Natural killer cell treated with Interleukin-12 subunit alpha and Interleukin-12 subunit beta and Interleukin-15 and Interleukin-18, amount 100 ng/mL, for 72 hours (primary cell): Measurements from ENCODE around the gene ICAM1. TPM values are rescaled to one million over a fixed set of nuclear protein-coding genes. Genes with fewer than 3 reads are reported as not detected.

Experiments
- ATAC-seq, 2 donors: fragments of 150-1000 bp; cut with Tn5 transposase in 1 of 2; sonication (Bioruptor Pico), chemical (Tn5 transposase) in 1 of 2; 2 replicates each; pipeline ENCODE4 v1.10.0; 2021
- DNase-seq: peaks from one replicate; pipeline ENCODE4 v3.0.0; 2022; ENCODE audit warnings: low spot score
- H3K27ac Mint-ChIP-seq, 2 donors: 1 replicate in 1 of 2; 2 replicates in 1 of 2; pipeline ENCODE4 v1.8.0; 2022; ENCODE audit warnings: mixed read lengths in 2 of 2, mild to moderate bottlenecking in 1 of 2, moderate library complexity in 1 of 2
- H3K27me3 Mint-ChIP-seq, 2 donors: 1 replicate in 1 of 2; 2 replicates in 1 of 2; pipeline ENCODE4 v1.8.0; 2022; ENCODE audit warnings: mixed read lengths in 2 of 2
- H3K36me3 Mint-ChIP-seq: one replicate; pipeline ENCODE4 v1.8.0; 2022; ENCODE audit warnings: mixed read lengths
- H3K4me1 Mint-ChIP-seq, 2 donors: 1 replicate in 1 of 2; 2 replicates in 1 of 2; pipeline ENCODE4 v1.8.0; 2022; ENCODE audit warnings: low read depth in 2 of 2, mixed read lengths in 2 of 2, mild to moderate bottlenecking in 1 of 2
- H3K4me3 Mint-ChIP-seq: one replicate; pipeline ENCODE4 v1.8.0; 2022; ENCODE audit warnings: mixed read lengths
- H3K9me3 Mint-ChIP-seq: 2 replicates; pipeline ENCODE4 v1.8.0; 2022; ENCODE audit warnings: mixed read lengths
- total RNA-seq, 2 donors: library from RNA; stranded (reverse); gene quantifications; one replicate each; pipeline ENCODE4 v1.2.3, GENCODE V29; 2022

ICAM1 gene
- total RNA-seq, 2 donors from 2014 or later, result 106 to 264 TPM

GRCh38 chr19:10321874-10322835, 51.2 kb downstream of the ICAM1 start:
- Mint-ChIP-seq H3K27me3 (no peaks in the 10 kb centered on the region), H3K4me3 (no peak overlapping the region), H3K27ac (no peak overlapping the region), H3K36me3 (peaks cover 12% of the 10 kb centered on the region), H3K9me3 (no peaks in the 10 kb centered on the region), H3K4me1 (peaks cover 0 to 2% of the 10 kb centered on the region in 2 donors)
- ATAC-seq (no peak), DNase-seq (no peak)

- Mint-ChIP-seq H3K36me3 (peaks cover 6% of the 10 kb centered on the region), H3K4me3 (no peak overlapping the region), H3K27ac (no peak overlapping the region), H3K27me3 (no peaks in the 10 kb centered on the region), H3K9me3 (no peaks in the 10 kb centered on the region), H3K4me1 (peaks cover 0 to 2% of the 10 kb centered on the region in 2 donors)
- DNase-seq (no peak), ATAC-seq (no peak)
These were observed 54.8 kb downstream of the ICAM1 start for GRCh38 chr19:10325732-10326131.

GRCh38 chr19:10327793-10328192, 56.9 kb downstream of the ICAM1 start:
- Mint-ChIP-seq H3K27ac (no peak overlapping the region), H3K4me1 (peaks cover 6% of the 10 kb centered on the region in 2 donors), H3K36me3 (no peaks in the 10 kb centered on the region), H3K27me3 (no peaks in the 10 kb centered on the region), H3K4me3 (no peak overlapping the region), H3K9me3 (no peaks in the 10 kb centered on the region)
- ATAC-seq (no peak), DNase-seq (peak; percentile 12)

DNA sequence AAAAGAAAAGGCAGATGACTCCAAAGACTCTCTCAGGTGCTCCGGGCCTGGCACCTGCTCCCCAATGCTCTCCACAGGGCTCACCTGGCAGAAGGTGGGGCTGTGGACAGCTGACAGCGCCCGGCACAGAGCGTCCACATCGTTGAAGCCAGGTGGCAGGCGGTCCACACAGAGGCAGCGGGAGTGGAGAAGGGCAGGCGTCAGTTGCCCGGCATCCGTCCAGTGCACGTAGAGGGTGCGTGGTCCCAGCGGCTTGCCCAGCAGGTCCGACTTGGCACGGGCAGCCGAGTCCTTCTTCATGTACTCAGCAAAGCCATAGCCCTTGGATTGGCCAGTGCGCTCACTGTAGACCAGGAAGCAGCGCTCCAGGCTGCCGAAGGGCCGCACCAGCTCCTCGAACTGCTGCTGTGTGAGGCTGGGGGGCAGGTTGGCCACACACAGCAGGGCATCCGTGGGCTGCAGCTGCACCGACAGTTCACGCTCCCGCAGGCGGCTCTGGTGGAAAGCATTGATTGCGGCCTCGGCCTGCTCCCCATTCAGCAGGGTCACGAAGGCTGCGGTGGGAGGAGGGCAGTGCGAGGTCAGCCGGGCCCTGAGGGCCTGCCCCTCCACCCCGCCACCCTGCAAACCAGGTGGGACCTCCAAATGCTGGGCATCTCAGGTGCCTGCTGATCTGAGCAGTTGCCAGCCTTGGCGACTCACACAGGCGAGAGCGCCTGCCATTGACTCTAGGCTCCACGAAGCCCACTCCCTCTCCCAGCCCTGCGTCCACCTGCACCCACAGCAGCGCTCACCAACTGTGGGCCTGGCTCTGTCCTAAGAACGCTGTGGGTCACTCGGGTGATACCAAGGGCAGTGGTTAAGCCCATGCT, 57.9 kb downstream of the ICAM1 start:
- H3K27me3 Mint-ChIP-seq, result no peaks in the 10 kb centered on the region
- no peaks in the 10 kb centered on the region for H3K9me3 Mint-ChIP-seq
- H3K4me3 Mint-ChIP-seq, result no peak overlapping the region
- no peak overlapping the region for H3K27ac Mint-ChIP-seq
- H3K4me1 Mint-ChIP-seq, result peaks cover 11 to 15% of the 10 kb centered on the region in 2 donors
- DNase-seq (peak; percentile 58), ATAC-seq (no peak)
- H3K36me3 Mint-ChIP-seq, result no peaks in the 10 kb centered on the region

GRCh38 chr19:10329555-10329954, 58.6 kb downstream of the ICAM1 start:
- ATAC-seq, result no peak
- no peak overlapping the region for H3K4me3 Mint-ChIP-seq
- H3K27ac Mint-ChIP-seq, result no peak overlapping the region
- H3K27me3 Mint-ChIP-seq, result no peaks in the 10 kb centered on the region
- peaks cover 17 to 18% of the 10 kb centered on the region in 2 donors for H3K4me1 Mint-ChIP-seq
- H3K36me3 Mint-ChIP-seq, result no peaks in the 10 kb centered on the region
- peak; percentile 5 for DNase-seq
- no peaks in the 10 kb centered on the region for H3K9me3 Mint-ChIP-seq

GRCh38 chr19:10332158-10332964, 61.4 kb downstream of the ICAM1 start:
- DNase-seq, result peak; percentile 39
- H3K4me3 Mint-ChIP-seq, result peak overlapping the region; percentile 96
- peak in 1 of 2 donors; percentile 2 for ATAC-seq
- peak overlapping the region; percentile 93 to 95 for H3K27ac Mint-ChIP-seq
- no peaks in the 10 kb centered on the region for H3K9me3 Mint-ChIP-seq
- H3K36me3 Mint-ChIP-seq, result no peaks in the 10 kb centered on the region
- no peaks in the 10 kb centered on the region for H3K27me3 Mint-ChIP-seq
- peaks cover 17 to 18% of the 10 kb centered on the region in 2 donors for H3K4me1 Mint-ChIP-seq

DNA sequence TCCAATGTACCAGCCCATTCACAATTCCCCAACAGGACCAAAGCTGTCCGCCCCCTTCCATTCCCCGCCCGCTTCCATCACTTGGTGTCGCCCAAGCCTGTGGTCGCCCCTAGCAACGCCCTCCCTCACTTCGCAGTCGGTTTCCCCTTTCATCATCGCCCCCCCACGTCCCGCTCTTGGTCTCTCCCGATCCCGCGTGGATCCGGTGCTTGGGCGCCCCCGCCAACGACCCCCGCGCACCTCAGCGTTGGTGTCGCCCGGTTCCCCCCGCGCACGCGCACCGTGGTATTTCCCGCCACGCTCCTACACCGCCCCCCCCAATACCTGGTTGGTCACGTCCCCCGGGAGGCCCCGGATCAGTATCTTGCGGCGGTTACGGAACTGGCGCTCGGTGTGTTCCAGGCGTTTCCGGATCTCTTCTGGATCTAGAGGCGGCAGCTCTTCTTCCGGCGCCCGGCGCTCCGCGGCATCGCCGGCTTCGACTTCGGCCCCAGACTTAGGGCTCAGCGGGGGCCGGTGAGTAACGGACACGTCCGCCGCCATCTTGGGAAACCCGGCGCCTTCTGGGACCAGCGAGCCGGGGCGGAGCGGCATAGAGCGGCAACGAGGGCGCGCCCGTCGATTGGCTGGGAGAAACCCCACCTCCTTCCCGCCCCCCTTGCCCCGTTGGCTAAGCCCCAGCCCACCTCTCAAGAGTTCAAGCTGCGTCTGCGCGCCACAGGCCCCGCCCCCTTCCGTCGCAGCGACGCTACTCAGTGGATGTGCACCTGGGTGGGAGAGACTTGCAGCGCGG, 62.2 kb downstream of the ICAM1 start, which contains the start of gene RAVER1:
TSS of gene RAVER1 (minus strand) at position 565 of the 793 bp plus-strand sequence. CDS start at position 543, 22 bp downstream.
- Mint-ChIP-seq H3K9me3 (no peaks in the 10 kb centered on the region), H3K4me1 (peaks cover 17 to 18% of the 10 kb centered on the region in 2 donors), H3K36me3 (no peaks in the 10 kb centered on the region), H3K27me3 (no peaks in the 10 kb centered on the region), H3K27ac (peak within 1 kb of the TSS; percentile 93 to 95), H3K4me3 (peak within 1 kb of the TSS; percentile 96)
- peak; percentile 98 for ATAC-seq
- peak; percentile 98 for DNase-seq

DNA sequence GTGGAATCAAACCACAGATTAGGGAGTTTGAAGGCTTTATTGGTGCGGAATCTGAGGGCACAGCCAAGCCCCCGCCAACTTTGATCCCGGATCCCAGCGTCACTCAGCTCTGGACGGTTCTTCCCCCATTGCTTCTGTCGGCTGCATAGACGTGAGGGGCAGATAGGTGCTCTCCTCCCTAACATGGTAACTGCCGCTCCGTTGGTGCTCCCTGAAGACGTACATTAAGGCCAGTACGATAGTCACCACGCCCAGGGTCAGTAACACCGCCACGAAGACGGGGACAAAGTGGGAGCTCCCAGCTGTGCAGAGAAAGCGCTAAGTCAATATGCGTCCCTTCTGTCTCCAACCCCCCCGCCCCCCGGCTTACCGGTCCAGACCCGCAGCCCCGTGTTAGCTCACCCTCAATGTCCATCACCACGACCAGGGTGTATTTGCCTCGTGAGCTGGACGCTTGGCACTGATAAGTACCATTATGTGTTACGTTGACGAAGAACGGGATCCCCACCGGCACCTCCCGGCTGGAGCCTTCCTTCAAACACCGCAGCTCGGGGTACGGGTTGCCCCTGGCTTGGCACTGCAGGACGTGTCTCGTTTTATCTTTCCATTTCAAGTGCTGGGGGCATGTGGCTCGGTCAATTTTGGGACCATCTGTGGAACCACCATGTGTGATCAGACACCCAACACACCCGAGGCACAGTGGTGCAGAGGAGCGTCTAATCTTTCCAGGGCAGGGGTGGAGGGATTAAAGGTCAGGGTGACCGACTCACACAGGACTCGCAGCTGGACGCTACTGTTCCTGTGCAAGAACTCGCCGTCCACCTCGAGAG, 63.1 kb downstream of the ICAM1 start:
- peak overlapping the region; percentile 96 for H3K4me3 Mint-ChIP-seq
- ATAC-seq, result no peak
- peak overlapping the region; percentile 93 to 95 for H3K27ac Mint-ChIP-seq

GRCh38 chr19:10334588-10335351, 63.9 kb downstream of the ICAM1 start:
- peak overlapping the region; percentile 96 for H3K4me3 Mint-ChIP-seq
- H3K9me3 Mint-ChIP-seq, result no peaks in the 10 kb centered on the region
- no peaks in the 10 kb centered on the region for H3K36me3 Mint-ChIP-seq
- H3K27me3 Mint-ChIP-seq, result no peaks in the 10 kb centered on the region
- DNase-seq (peak; percentile 56), ATAC-seq (no peak)
- peaks cover 33 to 35% of the 10 kb centered on the region in 2 donors for H3K4me1 Mint-ChIP-seq
- H3K27ac Mint-ChIP-seq, result no peak overlapping the region

More for the DNA sequence above, 63.1 kb downstream of the ICAM1 start:
- Mint-ChIP-seq H3K27me3 (no peaks in the 10 kb centered on the region), H3K4me1 (peaks cover 25 to 27% of the 10 kb centered on the region in 2 donors), H3K36me3 (no peaks in the 10 kb centered on the region), H3K9me3 (no peaks in the 10 kb centered on the region)
- peak; percentile 41 for DNase-seq

DNA sequence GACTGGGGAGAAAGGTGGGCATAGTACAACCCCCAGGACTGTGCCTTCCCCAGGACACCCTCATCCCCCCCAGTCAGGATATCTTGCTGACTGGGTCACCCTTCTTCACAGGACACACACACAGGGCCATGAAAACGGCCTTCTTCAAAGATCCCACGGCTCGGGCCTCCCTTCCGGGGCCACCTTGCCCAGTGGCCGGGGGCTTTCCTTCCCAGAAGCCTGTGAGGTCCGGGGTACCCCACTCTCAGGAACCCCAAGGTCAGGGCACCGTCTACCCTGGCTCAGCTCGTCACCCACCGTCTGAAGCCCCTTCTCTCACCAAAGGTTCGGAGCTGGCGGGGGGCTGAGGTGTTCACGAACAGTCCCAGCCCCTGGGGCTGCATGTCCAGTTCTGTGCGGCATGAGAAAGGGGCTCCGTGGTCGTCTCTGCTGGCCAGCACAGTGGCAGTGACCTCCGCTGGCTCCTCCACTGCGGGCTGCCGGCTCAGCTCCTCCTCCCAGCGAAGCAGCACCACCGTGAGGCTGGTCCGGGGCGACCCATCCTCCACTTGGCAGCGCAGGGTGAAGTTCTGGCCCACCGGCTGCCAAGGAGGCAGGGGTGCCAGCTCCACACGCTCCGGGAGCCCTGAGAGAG, 64.5 kb downstream of the ICAM1 start:
- no peak overlapping the region for H3K27ac Mint-ChIP-seq
- no peak for ATAC-seq
- no peak overlapping the region for H3K4me3 Mint-ChIP-seq
- no peaks in the 10 kb centered on the region for H3K36me3 Mint-ChIP-seq
- peaks cover 36 to 37% of the 10 kb centered on the region in 2 donors for H3K4me1 Mint-ChIP-seq
- DNase-seq, result peak; percentile 59
- no peaks in the 10 kb centered on the region for H3K9me3 Mint-ChIP-seq
- H3K27me3 Mint-ChIP-seq, result no peaks in the 10 kb centered on the region
